Right atrium auricular region (tissue), 2 donors: ENCODE measurements around the gene CERS6. TPM values are rescaled to one million over a fixed set of nuclear protein-coding genes. Genes with fewer than 3 reads are reported as not detected.

Source experiments
- DNase-seq: peaks from one replicate; pipeline ENCODE4 v3.0.0-alpha.2; 2019; ENCODE audit warnings: low spot score
- H3K27ac ChIP-seq, 2 donors: fragments of 200-600 bp; sonication (generic); 1 replicate in 1 of 2; 2 replicates in 1 of 2; pipeline ENCODE4 v1.5.1; 2016 to 2019
- H3K27me3 ChIP-seq, 2 donors: fragments of 200-600 bp; sonication (generic); one replicate each; pipeline versions ENCODE4 v1.5.1 to v1.6.0; 2017 to 2019
- H3K36me3 ChIP-seq: fragments of 200-600 bp; sonication (generic); one replicate; pipeline ENCODE4 v1.5.1; 2016
- H3K4me1 ChIP-seq, 2 donors: fragments of 200-600 bp; sonication (generic); one replicate each; pipeline versions ENCODE4 v1.5.1 to v1.6.0; 2017 to 2019
- H3K4me3 ChIP-seq, 2 donors: fragments of 200-600 bp; sonication (generic); 1 replicate in 1 of 2; 2 replicates in 1 of 2; pipeline ENCODE4 v1.5.1; 2017 to 2019; ENCODE audit warnings: mild to moderate bottlenecking in 1 of 2, moderate library complexity in 1 of 2
- H3K9me3 ChIP-seq, 2 donors: fragments of 200-600 bp; sonication (generic); one replicate each; pipeline ENCODE4 v1.5.1; 2019
- CTCF ChIP-seq, 2 donors: fragments of 200-600 bp; sonication (generic); IDR thresholded peaks; one replicate each; pipeline ENCODE4 v1.5.1; 2019; ENCODE audit warnings: antibody characterized with exemption in 2 of 2
- total RNA-seq, 2 donors: library from RNA; depleted of rRNA; stranded (reverse); fragments of >200 nt; gene quantifications; one replicate each; pipeline ENCODE4 v1.1.0, GENCODE V29; 2016

CERS6 gene
- total RNA-seq, 2 donors from 2014 or later = 59.4 to 74.5 TPM

GRCh38 chr2:168424971-168425370 is 31.1 kb upstream of the CERS6 start:
- Histone ChIP-seq H3K4me1 (no peaks in the 10 kb centered on the region), H3K36me3 (no peaks in the 10 kb centered on the region), H3K27ac (no peak overlapping the region), H3K4me3 (no peak overlapping the region), H3K9me3 (no peaks in the 10 kb centered on the region), H3K27me3 (no peaks in the 10 kb centered on the region)
- no peak for TF ChIP-seq CTCF (IDR thresholded peaks at IDR 0.05)
- no peak for DNase-seq

GRCh38 chr2:168426861-168427260 is 29.2 kb upstream of the CERS6 start:
- no peak for TF ChIP-seq CTCF (IDR thresholded peaks at IDR 0.05)
- H3K36me3 ChIP-seq = no peaks in the 10 kb centered on the region
- H3K9me3 ChIP-seq = no peaks in the 10 kb centered on the region
- H3K27me3 ChIP-seq = no peaks in the 10 kb centered on the region
- no peak overlapping the region for H3K27ac ChIP-seq
- no peak for DNase-seq
- H3K4me3 ChIP-seq = no peak overlapping the region
- H3K4me1 ChIP-seq = no peaks in the 10 kb centered on the region

- no peak for TF ChIP-seq CTCF (IDR thresholded peaks at IDR 0.05)
These were observed 28.6 kb upstream of the CERS6 start for GRCh38 chr2:168427451-168427850.

GRCh38 chr2:168428431-168428830 is 27.6 kb upstream of the CERS6 start:
- Histone ChIP-seq H3K27ac (no peak overlapping the region), H3K4me3 (no peak overlapping the region), H3K36me3 (no peaks in the 10 kb centered on the region), H3K9me3 (no peaks in the 10 kb centered on the region), H3K4me1 (no peaks in the 10 kb centered on the region), H3K27me3 (no peaks in the 10 kb centered on the region)
- no peak for DNase-seq
- no peak for TF ChIP-seq CTCF (IDR thresholded peaks at IDR 0.05)

More at GRCh38 chr2:168427451-168427850, 28.6 kb upstream of the CERS6 start:
- H3K4me1 ChIP-seq = no peaks in the 10 kb centered on the region
- no peak overlapping the region for H3K4me3 ChIP-seq
- DNase-seq = no peak
- H3K27me3 ChIP-seq = no peaks in the 10 kb centered on the region
- H3K27ac ChIP-seq = no peak overlapping the region
- no peaks in the 10 kb centered on the region for H3K9me3 ChIP-seq
- no peaks in the 10 kb centered on the region for H3K36me3 ChIP-seq

- H3K27me3 ChIP-seq = no peaks in the 10 kb centered on the region
- H3K9me3 ChIP-seq = no peaks in the 10 kb centered on the region
- H3K4me3 ChIP-seq = no peak overlapping the region
- no peak for TF ChIP-seq CTCF (IDR thresholded peaks at IDR 0.05)
- no peak overlapping the region for H3K27ac ChIP-seq
- no peaks in the 10 kb centered on the region for H3K36me3 ChIP-seq
- DNase-seq = no peak
- no peaks in the 10 kb centered on the region for H3K4me1 ChIP-seq
These were observed 26.1 kb upstream of the CERS6 start for GRCh38 chr2:168429988-168430387.

- Histone ChIP-seq H3K36me3 (no peaks in the 10 kb centered on the region), H3K4me1 (no peaks in the 10 kb centered on the region), H3K4me3 (no peak overlapping the region), H3K27me3 (no peaks in the 10 kb centered on the region), H3K9me3 (no peaks in the 10 kb centered on the region), H3K27ac (no peak overlapping the region)
- no peak for TF ChIP-seq CTCF (IDR thresholded peaks at IDR 0.05)
- no peak for DNase-seq
These were observed 25.6 kb upstream of the CERS6 start for GRCh38 chr2:168430431-168430830.
